Common myeloid progenitor, CD34-positive (primary cell): Measurements from ENCODE around the gene TLR8.

Source experiments
- CTCF ChIA-PET: fragments of 350-600 bp; sonication (Branson Sonifier 250); formaldehyde crosslinking; loops from one replicate; lab custom pipeline; 2021; ENCODE audit warnings: antibody characterized with exemption; lab: Charles Lee
- POLR2A ChIA-PET: fragments of 350-600 bp; sonication (Branson Sonifier 250); formaldehyde crosslinking; loops from one replicate; lab custom pipeline; 2021; ENCODE audit warnings: antibody characterized with exemption; lab: Charles Lee
- DNase-seq, 3 donors: peaks; one replicate each; pipeline versions ENCODE4 v3.0.0 to v3.0.0-alpha.2; 2013
- H3K27ac ChIP-seq, 2 experiments: 1 replicate in 1 of 2; 2 replicates in 1 of 2; pipeline ENCODE4 v1.7.0; 2013; ENCODE audit warnings: inconsistent platforms in 2 of 2, low read length in 2 of 2, mild to moderate bottlenecking in 2 of 2, low read depth in 1 of 2, moderate library complexity in 1 of 2; ENCODE audit not compliant: severe bottlenecking in 2 of 2, insufficient read depth in 1 of 2, poor library complexity in 1 of 2
- H3K27me3 ChIP-seq, 5 experiments: replicated peaks in 2 of 5; 1 replicate in 3 of 5; 2 replicates in 2 of 5; pipeline versions ENCODE4 v1.6.1 to v1.7.0; 2013; ENCODE audit warnings: low read length in 4 of 5, mild to moderate bottlenecking in 2 of 5, moderate library complexity in 2 of 5, inconsistent platforms in 1 of 5; ENCODE audit not compliant: insufficient read depth in 5 of 5, control insufficient read depth in 4 of 5
- H3K36me3 ChIP-seq, 4 experiments: 1 replicate in 2 of 4; 2 replicates in 2 of 4; pipeline versions ENCODE4 v1.6.1 to v1.7.0; 2013; ENCODE audit warnings: low read length in 3 of 4, control low read depth in 1 of 4, mild to moderate bottlenecking in 1 of 4; ENCODE audit not compliant: control insufficient read depth in 4 of 4, insufficient read depth in 4 of 4
- H3K4me1 ChIP-seq, 4 experiments: 1 replicate in 3 of 4; 2 replicates in 1 of 4; pipeline versions ENCODE4 v1.6.1 to v1.7.1; 2013; ENCODE audit warnings: low read length in 3 of 4, mild to moderate bottlenecking in 3 of 4, control low read depth in 1 of 4, inconsistent platforms in 1 of 4, moderate library complexity in 1 of 4; ENCODE audit not compliant: control insufficient read depth in 4 of 4, insufficient read depth in 4 of 4; ENCODE audit errors: control extremely low read depth in 1 of 4
- H3K4me3 ChIP-seq, 7 experiments: 1 replicate in 4 of 7; 2 replicates in 3 of 7; pipeline versions ENCODE4 v1.5.1 to v1.7.0; 2013; ENCODE audit warnings: mild to moderate bottlenecking in 7 of 7, low read length in 6 of 7, moderate library complexity in 6 of 7, inconsistent platforms in 2 of 7, low read depth in 2 of 7, control low read depth in 1 of 7; ENCODE audit not compliant: insufficient read depth in 4 of 7, control insufficient read depth in 1 of 7; ENCODE audit errors: extremely low read depth in 1 of 7
- H3K9me3 ChIP-seq, 5 experiments: 1 replicate in 4 of 5; 2 replicates in 1 of 5; pipeline versions ENCODE4 v1.6.1 to v1.7.1; 2013; ENCODE audit warnings: low read length in 4 of 5, mild to moderate bottlenecking in 2 of 5, inconsistent platforms in 1 of 5, low read depth in 1 of 5, moderate library complexity in 1 of 5; ENCODE audit not compliant: control insufficient read depth in 4 of 5, insufficient read depth in 2 of 5; ENCODE audit errors: control extremely low read depth in 1 of 5
- WGBS: methylation state at CpG from one replicate; pipeline ENCODE4 v1.1.5; 2013; ENCODE audit not compliant: insufficient coverage; 5-methylcytosine and 5-hydroxymethylcytosine counted together

TLR8 gene

GRCh38 chrX:12887141-12887540 is 19.3 kb upstream of the TLR8 start:
- Histone ChIP-seq H3K4me3 (no peak overlapping the region), H3K9me3 (no peaks in the 10 kb centered on the region), H3K27ac (no peak overlapping the region), H3K36me3 (no peaks in the 10 kb centered on the region), H3K27me3 (peaks cover 0 to 7% (median 0%) of the 10 kb centered on the region in 5 experiments), H3K4me1 (peaks cover 4 to 18% (median 7%) of the 10 kb centered on the region in 4 experiments)
- ChIA-PET CTCF (no interaction called here), POLR2A (no interaction called here)
- DNase-seq: no peak
- WGBS: no CpG with 5 or more reads among the region's 2 CpGs

DNA sequence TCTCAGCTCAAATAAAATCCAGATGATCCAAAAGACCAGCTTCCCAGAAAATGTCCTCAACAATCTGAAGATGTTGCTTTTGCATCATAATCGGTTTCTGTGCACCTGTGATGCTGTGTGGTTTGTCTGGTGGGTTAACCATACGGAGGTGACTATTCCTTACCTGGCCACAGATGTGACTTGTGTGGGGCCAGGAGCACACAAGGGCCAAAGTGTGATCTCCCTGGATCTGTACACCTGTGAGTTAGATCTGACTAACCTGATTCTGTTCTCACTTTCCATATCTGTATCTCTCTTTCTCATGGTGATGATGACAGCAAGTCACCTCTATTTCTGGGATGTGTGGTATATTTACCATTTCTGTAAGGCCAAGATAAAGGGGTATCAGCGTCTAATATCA is 18.7 kb upstream of the TLR8 start:
- Histone ChIP-seq H3K27ac (no peak overlapping the region), H3K36me3 (no peaks in the 10 kb centered on the region), H3K27me3 (peaks cover 0 to 7% (median 0%) of the 10 kb centered on the region in 5 experiments), H3K9me3 (no peaks in the 10 kb centered on the region), H3K4me3 (no peak overlapping the region), H3K4me1 (peaks cover 4 to 22% (median 7%) of the 10 kb centered on the region in 4 experiments)
- ChIA-PET POLR2A (no interaction called here), CTCF (no interaction called here)
- WGBS: 90% methylated on average over 2 of the region's 3 CpGs
- DNase-seq: no peak

- Histone ChIP-seq H3K9me3 (no peaks in the 10 kb centered on the region), H3K27me3 (peaks cover 0 to 7% (median 0%) of the 10 kb centered on the region in 5 experiments), H3K36me3 (no peaks in the 10 kb centered on the region), H3K4me1 (peaks cover 4 to 26% (median 7%) of the 10 kb centered on the region in 4 experiments), H3K27ac (no peak overlapping the region), H3K4me3 (no peak overlapping the region)
- ChIA-PET CTCF (interaction anchor here (1.1 kb wide), 2 partner anchors 71 to 616 kb away, joined by 3 read pairs; no protein-coding TSS in a partner anchor), POLR2A (no interaction called here)
- WGBS: 44% methylated on average over 5 of the region's 5 CpGs
- DNase-seq: peak; percentile 20 to 86 (median 78)
Measured at GRCh38 chrX:12890467-12890866, 16.0 kb upstream of the TLR8 start.

- no peak for DNase-seq
- 94% methylated on average over 2 of the region's 4 CpGs for WGBS
- Histone ChIP-seq H3K4me3 (no peak overlapping the region), H3K36me3 (no peaks in the 10 kb centered on the region), H3K9me3 (no peaks in the 10 kb centered on the region), H3K4me1 (peaks cover 4 to 26% (median 7%) of the 10 kb centered on the region in 4 experiments), H3K27ac (no peak overlapping the region), H3K27me3 (peaks cover 0 to 7% (median 0%) of the 10 kb centered on the region in 5 experiments)
- CTCF ChIA-PET: interaction anchor here (1.1 kb wide), 1 partner anchor 72 kb away, joined by 3 read pairs; no protein-coding TSS in a partner anchor
- POLR2A ChIA-PET: no interaction called here
Measured at GRCh38 chrX:12891171-12891570, 15.2 kb upstream of the TLR8 start.

DNA sequence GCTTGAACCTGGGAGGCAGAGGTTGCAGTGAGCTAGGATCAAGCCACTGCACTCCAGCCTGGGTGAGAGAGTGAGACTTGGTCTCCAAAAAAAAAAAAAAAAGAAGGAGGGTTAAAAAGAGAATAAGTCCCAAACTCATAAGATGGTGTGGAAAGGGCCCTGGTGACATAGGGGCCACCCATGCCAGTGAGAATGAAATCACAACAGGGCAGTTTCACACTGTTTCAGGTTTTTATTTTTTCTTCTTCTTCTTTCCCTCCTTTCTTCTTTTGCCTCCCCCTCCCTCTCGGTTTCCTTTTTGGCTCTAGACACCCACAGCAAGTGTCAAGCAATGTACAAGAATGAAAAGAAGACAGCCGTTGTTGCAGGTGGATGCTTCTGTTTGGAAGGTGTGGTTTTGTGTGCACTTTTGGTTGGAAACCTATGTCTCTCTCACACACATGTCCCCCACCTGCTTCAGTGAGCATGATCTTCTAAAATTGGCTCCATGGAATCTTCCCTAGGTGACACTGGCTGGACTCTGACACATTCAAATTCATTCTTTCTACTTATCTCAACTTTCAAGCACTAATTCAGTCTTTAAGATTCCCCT is 14.4 kb upstream of the TLR8 start:
- Histone ChIP-seq H3K27ac (no peak overlapping the region), H3K36me3 (no peaks in the 10 kb centered on the region), H3K4me1 (peaks cover 4 to 26% (median 7%) of the 10 kb centered on the region in 4 experiments), H3K4me3 (no peak overlapping the region), H3K27me3 (peaks cover 0 to 7% (median 0%) of the 10 kb centered on the region in 5 experiments), H3K9me3 (no peaks in the 10 kb centered on the region)
- ChIA-PET POLR2A (no interaction called here), CTCF (interaction anchor here (1.9 kb wide), 1 partner anchor 77 kb away, joined by 17 read pairs; no protein-coding TSS in a partner anchor)
- no CpG with 5 or more reads among the region's 2 CpGs for WGBS
- DNase-seq: no peak

- Histone ChIP-seq H3K9me3 (no peaks in the 10 kb centered on the region), H3K27ac (no peak overlapping the region), H3K4me3 (no peak overlapping the region), H3K27me3 (peaks cover 0 to 7% (median 0%) of the 10 kb centered on the region in 5 experiments), H3K4me1 (peaks cover 4 to 26% (median 7%) of the 10 kb centered on the region in 4 experiments), H3K36me3 (no peaks in the 10 kb centered on the region)
- ChIA-PET POLR2A (no interaction called here), CTCF (interaction anchor here (1.9 kb wide), 1 partner anchor 78 kb away, joined by 17 read pairs; no protein-coding TSS in a partner anchor)
- WGBS: 96% methylated on average over 2 of the region's 2 CpGs
- no peak for DNase-seq
Measured at GRCh38 chrX:12892716-12893115, 13.7 kb upstream of the TLR8 start.
